Measurements from ENCODE around the gene EPN3. TPM values are rescaled to one million over a fixed set of nuclear protein-coding genes. Genes with fewer than 3 reads are reported as not detected.

Gene EPN3
- total and polyA plus RNA-seq, 2 experiments from 2014 or later = 2.3 to 7.7 TPM

- no peaks in the 10 kb centered on the region; the same call in 2 of the 3 replicates for H3K9me3 Mint-ChIP-seq
Observed at GRCh38 chr17:50513495-50513894, 19.0 kb upstream of the EPN3 start.

GRCh38 chr17:50514388-50514787 lies 18.1 kb upstream of the EPN3 start:
- Histone ChIP-seq H3K4me3 (no peak overlapping the region), H3K79me2 (replicated peaks; ENCODE audit: insufficient read depth) (no peaks in the 10 kb centered on the region), H3K4me1 (ENCODE audit: insufficient read depth) (0 out of 2 replicates have a peak, but pooled peaks cover 3% of the 10 kb centered on the region), H3K27me3 (ENCODE audit: insufficient read depth) (no peaks in the 10 kb centered on the region; the same call in 1 of the 2 replicates), H3K27ac (ENCODE audit: low read depth) (no peak overlapping the region), H3K4me2 (no peak overlapping the region), H3F3A (replicated peaks; ENCODE audit: low read depth) (no peaks in the 10 kb centered on the region), H3K9me2 (ENCODE audit: insufficient read depth) (0 out of 2 replicates have a peak, but pooled peaks cover 2% of the 10 kb centered on the region), H2AFZ (no peak overlapping the region), H4K20me1 (replicated peaks; ENCODE audit: insufficient read depth) (no peaks in the 10 kb centered on the region), H3K36me3 (ENCODE audit: insufficient read depth) (no peaks in the 10 kb centered on the region)
- Mint-ChIP-seq H3K4me1 (peaks cover 36% of the 10 kb centered on the region), H3K4me3 (no peak overlapping the region), H3K36me3 (ENCODE audit: low read depth) (no peaks in the 10 kb centered on the region), H3K27me3 (ENCODE audit: insufficient read depth, low read depth, poor library complexity) (peaks cover 12% of the 10 kb centered on the region), H3K9me3 (no peaks in the 10 kb centered on the region; the same call in 2 of the 3 replicates), H3K27ac (no peak overlapping the region)
- DNase-seq (ENCODE audit: low spot score) (no peak), ATAC-seq (no peak)
- no peak for TF ChIP-seq CTCF (conservative IDR thresholded peaks at IDR 0.05; ENCODE audit: low read depth in 2 of 2)
- TF ChIP-seq POLR2AphosphoS5 (IDR thresholded peaks at IDR 0.05; ENCODE audit: low read depth) = no peak
- TF ChIP-seq ZNF462 (CRISPR knock-in tag; IDR thresholded peaks at IDR 0.05) = no peak
- TF ChIP-seq REST (IDR thresholded peaks at IDR 0.05; ENCODE audit: unreplicated experiment) = no peak
- TF ChIP-seq EZH2 (IDR thresholded peaks at IDR 0.05; ENCODE audit: low read depth, unreplicated experiment) = no peak
- no peak for TF ChIP-seq ZNF331 (CRISPR knock-in tag; IDR thresholded peaks at IDR 0.05; ENCODE audit: low read depth)

More at GRCh38 chr17:50513495-50513894, 19.0 kb upstream of the EPN3 start:
- H3K79me2 ChIP-seq (replicated peaks; ENCODE audit: insufficient read depth) = no peaks in the 10 kb centered on the region
- H3K36me3 Mint-ChIP-seq (ENCODE audit: low read depth) = no peaks in the 10 kb centered on the region
- H3K4me3 ChIP-seq = no peak overlapping the region
- ATAC-seq (no peak), DNase-seq (ENCODE audit: low spot score) (no peak)
- H3K4me1 Mint-ChIP-seq = peaks cover 39% of the 10 kb centered on the region
- H3K4me2 ChIP-seq = no peak overlapping the region
- no peaks in the 10 kb centered on the region for H3K36me3 ChIP-seq (ENCODE audit: insufficient read depth)
- H3K27me3 ChIP-seq (ENCODE audit: insufficient read depth) = no peaks in the 10 kb centered on the region; the same call in 1 of the 2 replicates
- H3K27me3 Mint-ChIP-seq (ENCODE audit: insufficient read depth, low read depth, poor library complexity) = peaks cover 9% of the 10 kb centered on the region
- H3K27ac ChIP-seq (ENCODE audit: low read depth) = no peak overlapping the region
- H3F3A ChIP-seq (replicated peaks; ENCODE audit: low read depth) = 0 out of 2 replicates have a peak, but pooled peaks cover 3% of the 10 kb centered on the region
- H2AFZ ChIP-seq = no peak overlapping the region
- 0 out of 2 replicates have a peak, but pooled peaks cover 2% of the 10 kb centered on the region for H3K9me2 ChIP-seq (ENCODE audit: insufficient read depth)
- H3K27ac Mint-ChIP-seq = no peak overlapping the region
- TF ChIP-seq ETS1 (IDR thresholded peaks at IDR 0.05) = no peak
- H3K4me3 Mint-ChIP-seq = no peak overlapping the region
- H4K20me1 ChIP-seq (replicated peaks; ENCODE audit: insufficient read depth) = no peaks in the 10 kb centered on the region
- peaks cover 8% of the 10 kb centered on the region; the same call in 1 of the 2 replicates for H3K4me1 ChIP-seq (ENCODE audit: insufficient read depth)
